ENCODE measurements around the gene RUSF1. TPM values are rescaled to one million over a fixed set of nuclear protein-coding genes. Genes with fewer than 3 reads are reported as not detected.
A peak's percentile ranks its signal among the peaks of the same experiment; 100 is the strongest.

The RUSF1 gene
- total and polyA plus RNA-seq, 10 of the 15 experiments (the other 5 are each of a cell fraction or from before 2014, with no cell fraction given): 0.20 to 46.3 (median 29.7) TPM

- TF ChIP-seq, protein P1, sequence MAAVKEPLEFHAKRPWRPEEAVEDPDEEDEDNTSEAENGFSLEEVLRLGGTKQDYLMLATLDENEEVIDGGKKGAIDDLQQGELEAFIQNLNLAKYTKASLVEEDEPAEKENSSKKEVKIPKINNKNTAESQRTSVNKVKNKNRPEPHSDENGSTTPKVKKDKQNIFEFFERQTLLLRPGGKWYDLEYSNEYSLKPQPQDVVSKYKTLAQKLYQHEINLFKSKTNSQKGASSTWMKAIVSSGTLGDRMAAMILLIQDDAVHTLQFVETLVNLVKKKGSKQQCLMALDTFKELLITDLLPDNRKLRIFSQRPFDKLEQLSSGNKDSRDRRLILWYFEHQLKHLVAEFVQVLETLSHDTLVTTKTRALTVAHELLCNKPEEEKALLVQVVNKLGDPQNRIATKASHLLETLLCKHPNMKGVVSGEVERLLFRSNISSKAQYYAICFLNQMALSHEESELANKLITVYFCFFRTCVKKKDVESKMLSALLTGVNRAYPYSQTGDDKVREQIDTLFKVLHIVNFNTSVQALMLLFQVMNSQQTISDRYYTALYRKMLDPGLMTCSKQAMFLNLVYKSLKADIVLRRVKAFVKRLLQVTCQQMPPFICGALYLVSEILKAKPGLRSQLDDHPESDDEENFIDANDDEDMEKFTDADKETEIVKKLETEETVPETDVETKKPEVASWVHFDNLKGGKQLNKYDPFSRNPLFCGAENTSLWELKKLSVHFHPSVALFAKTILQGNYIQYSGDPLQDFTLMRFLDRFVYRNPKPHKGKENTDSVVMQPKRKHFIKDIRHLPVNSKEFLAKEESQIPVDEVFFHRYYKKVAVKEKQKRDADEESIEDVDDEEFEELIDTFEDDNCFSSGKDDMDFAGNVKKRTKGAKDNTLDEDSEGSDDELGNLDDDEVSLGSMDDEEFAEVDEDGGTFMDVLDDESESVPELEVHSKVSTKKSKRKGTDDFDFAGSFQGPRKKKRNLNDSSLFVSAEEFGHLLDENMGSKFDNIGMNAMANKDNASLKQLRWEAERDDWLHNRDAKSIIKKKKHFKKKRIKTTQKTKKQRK (IDR thresholded peaks at IDR 0.05; ENCODE audit: low read depth, low read length): no peak
- TF ChIP-seq NR2F1 (conservative IDR thresholded peaks at IDR 0.05) (no peak; the same call in 1 of the 2 replicates), BHLHE40 (IDR thresholded peaks at IDR 0.05; ENCODE audit: borderline replicate concordance in 1 of 2, low read depth in 2 of 2, low read length in 1 of 2) (peak; percentile 3 to 89; a peak in 1 of 4 replicates), STAT3 (IDR thresholded peaks at IDR 0.05; ENCODE audit: low read depth, low read length) (no peak), MEF2A (IDR thresholded peaks at IDR 0.05; ENCODE audit: insufficient read depth, low read depth, low read length) (no peak), ZNF217 (IDR thresholded peaks at IDR 0.05) (no peak), EED (IDR thresholded peaks at IDR 0.05; ENCODE audit: low read depth) (peak; percentile 86), HCFC1 (IDR thresholded peaks at IDR 0.05; ENCODE audit: low read length) (peak; percentile 91), IKZF2 (IDR thresholded peaks at IDR 0.05) (peak; percentile 85 to 87), KLF5 (IDR thresholded peaks at IDR 0.05; ENCODE audit: partially characterized antibody) (peak; percentile 47), SREBF1 (IDR thresholded peaks at IDR 0.05; ENCODE audit: low read length) (peak; percentile 48; the same call in 1 of the 2 replicates), NFXL1 (IDR thresholded peaks at IDR 0.05; ENCODE audit: borderline replicate concordance) (no peak), POLR2A (IDR thresholded peaks at IDR 0.05; ENCODE audit: low read depth, low read length) (peak; percentile 95), RELA (IDR thresholded peaks at IDR 0.05; ENCODE audit: borderline replicate concordance, partially characterized antibody) (peak; percentile 44), KAT2A (conservative IDR thresholded peaks at IDR 0.05; ENCODE audit: control insufficient read depth, low read depth, low read length) (no peak), PAX5 (IDR thresholded peaks at IDR 0.05; ENCODE audit: borderline replicate concordance, low read depth, low read length) (peak; percentile 56; the same call in 1 of the 2 replicates), CTCF (IDR thresholded peaks at IDR 0.05 in 2 of 3, conservative IDR thresholded peaks at IDR 0.05 in 1 of 3; ENCODE audit: control insufficient read depth in 2 of 3, extremely low read depth in 1 of 3, insufficient read depth in 1 of 3, low read depth in 3 of 3, low read length in 3 of 3) (peak; percentile 48 to 71 (median 67)), ETV6 (conservative IDR thresholded peaks at IDR 0.05 in 1 of 2, IDR thresholded peaks at IDR 0.05 in 1 of 2; ENCODE audit: borderline replicate concordance in 1 of 2, low read depth in 1 of 2) (no peak), SPI1 (IDR thresholded peaks at IDR 0.05; ENCODE audit: borderline replicate concordance, insufficient read depth, low read depth, low read length) (peak; percentile 81), ZNF384 (IDR thresholded peaks at IDR 0.05; ENCODE audit: borderline replicate concordance, low read depth, low read length) (0 out of 2 replicates have a peak, but pooled peaks have one; percentile 15)
- TF ChIP-seq, protein P2, sequence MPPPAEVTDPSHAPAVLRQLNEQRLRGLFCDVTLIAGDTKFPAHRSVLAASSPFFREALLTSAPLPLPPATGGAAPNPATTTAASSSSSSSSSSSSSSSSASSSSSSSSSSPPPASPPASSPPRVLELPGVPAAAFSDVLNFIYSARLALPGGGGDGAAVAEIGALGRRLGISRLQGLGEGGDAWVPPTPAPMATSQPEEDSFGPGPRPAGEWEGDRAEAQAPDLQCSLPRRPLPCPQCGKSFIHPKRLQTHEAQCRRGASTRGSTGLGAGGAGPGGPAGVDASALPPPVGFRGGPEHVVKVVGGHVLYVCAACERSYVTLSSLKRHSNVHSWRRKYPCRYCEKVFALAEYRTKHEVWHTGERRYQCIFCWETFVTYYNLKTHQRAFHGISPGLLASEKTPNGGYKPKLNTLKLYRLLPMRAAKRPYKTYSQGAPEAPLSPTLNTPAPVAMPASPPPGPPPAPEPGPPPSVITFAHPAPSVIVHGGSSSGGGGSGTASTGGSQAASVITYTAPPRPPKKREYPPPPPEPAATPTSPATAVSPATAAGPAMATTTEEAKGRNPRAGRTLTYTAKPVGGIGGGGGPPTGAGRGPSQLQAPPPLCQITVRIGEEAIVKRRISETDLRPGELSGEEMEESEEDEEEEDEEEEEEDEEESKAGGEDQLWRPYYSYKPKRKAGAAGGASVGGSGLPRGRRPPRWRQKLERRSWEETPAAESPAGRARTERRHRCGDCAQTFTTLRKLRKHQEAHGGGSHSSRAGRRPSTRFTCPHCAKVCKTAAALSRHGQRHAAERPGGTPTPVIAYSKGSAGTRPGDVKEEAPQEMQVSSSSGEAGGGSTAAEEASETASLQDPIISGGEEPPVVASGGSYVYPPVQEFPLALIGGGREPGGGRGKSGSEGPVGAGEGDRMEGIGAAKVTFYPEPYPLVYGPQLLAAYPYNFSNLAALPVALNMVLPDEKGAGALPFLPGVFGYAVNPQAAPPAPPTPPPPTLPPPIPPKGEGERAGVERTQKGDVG (CRISPR knock-in tag; IDR thresholded peaks at IDR 0.05): no peak
These were observed 49.1 kb downstream of the RUSF1 start, which contains the start of gene ARMC5 (continued) for GRCh38 chr16:31458844-31459686.

Data from GM12878 (cell line).